Neutrophil (primary cell): Measurements from ENCODE around the gene TMEM273.

Experiments used
- H3K27ac ChIP-seq: fragments of 200-600 bp; sonication (generic); 2 replicates; pipeline ENCODE4 v1.5.1; 2016; ENCODE audit warnings: mild to moderate bottlenecking, moderate library complexity
- H3K27me3 ChIP-seq: fragments of 200-600 bp; sonication (generic); 2 replicates; pipeline ENCODE4 v1.6.0; 2016; ENCODE audit warnings: mild to moderate bottlenecking
- H3K36me3 ChIP-seq: fragments of 200-600 bp; sonication (generic); 2 replicates; pipeline ENCODE4 v1.5.1; 2017
- H3K4me1 ChIP-seq, 2 experiments: fragments of 200-600 bp in 1 of 2; sonication (generic) in 1 of 2; 1 replicate in 1 of 2; 2 replicates in 1 of 2; pipeline versions ENCODE4 v1.5.1 to v1.6.1; 2013 to 2016; ENCODE audit warnings: low read depth in 1 of 2, low read length in 1 of 2, mild to moderate bottlenecking in 1 of 2, moderate library complexity in 1 of 2; ENCODE audit not compliant: control insufficient read depth in 1 of 2, insufficient read depth in 1 of 2
- H3K4me3 ChIP-seq, 2 experiments: fragments of 200-600 bp in 1 of 2; sonication (generic) in 1 of 2; 1 replicate in 1 of 2; 2 replicates in 1 of 2; pipeline ENCODE4 v1.5.1; 2013 to 2016; ENCODE audit warnings: low read depth in 1 of 2, low read length in 1 of 2, mild to moderate bottlenecking in 1 of 2, moderate library complexity in 1 of 2
- H3K9me3 ChIP-seq: fragments of 200-600 bp; sonication (generic); 2 replicates; pipeline ENCODE4 v1.5.1; 2016
- TF ChIP-seq, protein P1 (sequence below): fragments of 200-600 bp; sonication (generic); IDR thresholded peaks from 2 replicates; pipeline ENCODE4 v1.5.1; 2016; ENCODE audit warnings: antibody characterized with exemption

Gene TMEM273

DNA sequence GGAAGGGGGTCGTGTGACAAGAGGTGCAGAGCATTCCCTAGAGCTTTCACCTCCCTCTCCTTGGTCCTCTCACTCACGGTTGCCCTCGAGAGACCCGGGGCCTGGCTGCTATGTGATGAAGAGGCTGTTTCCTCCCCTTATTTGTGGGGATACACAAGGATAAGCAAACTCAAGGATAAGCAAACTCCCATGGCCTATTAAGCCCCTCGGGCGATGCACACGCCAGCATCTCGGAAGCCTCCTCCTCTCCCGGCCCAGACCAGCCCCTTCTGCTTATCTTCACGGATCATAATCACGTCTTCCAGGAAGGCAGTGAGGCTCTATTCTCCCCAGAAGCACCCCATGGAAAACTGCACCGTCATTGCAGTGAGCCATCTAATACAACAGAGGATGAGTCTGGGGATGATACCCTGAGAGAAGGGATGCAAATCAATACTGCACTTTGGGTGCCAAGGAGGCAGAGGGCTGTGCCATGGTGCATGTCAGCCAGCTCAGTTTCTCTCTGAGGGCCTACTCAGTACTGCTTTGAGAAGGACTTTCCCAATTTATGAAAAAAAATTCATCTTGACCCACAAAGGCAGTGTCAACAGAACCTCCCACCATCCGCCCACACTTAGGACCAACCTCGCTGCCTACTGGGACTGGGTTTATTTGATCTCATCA is 22.2 kb downstream of the TMEM273 start:
- H3K4me3 ChIP-seq = no peak overlapping the region
- peaks cover 66% of the 10 kb centered on the region for H3K36me3 ChIP-seq
- TF ChIP-seq, protein P1, sequence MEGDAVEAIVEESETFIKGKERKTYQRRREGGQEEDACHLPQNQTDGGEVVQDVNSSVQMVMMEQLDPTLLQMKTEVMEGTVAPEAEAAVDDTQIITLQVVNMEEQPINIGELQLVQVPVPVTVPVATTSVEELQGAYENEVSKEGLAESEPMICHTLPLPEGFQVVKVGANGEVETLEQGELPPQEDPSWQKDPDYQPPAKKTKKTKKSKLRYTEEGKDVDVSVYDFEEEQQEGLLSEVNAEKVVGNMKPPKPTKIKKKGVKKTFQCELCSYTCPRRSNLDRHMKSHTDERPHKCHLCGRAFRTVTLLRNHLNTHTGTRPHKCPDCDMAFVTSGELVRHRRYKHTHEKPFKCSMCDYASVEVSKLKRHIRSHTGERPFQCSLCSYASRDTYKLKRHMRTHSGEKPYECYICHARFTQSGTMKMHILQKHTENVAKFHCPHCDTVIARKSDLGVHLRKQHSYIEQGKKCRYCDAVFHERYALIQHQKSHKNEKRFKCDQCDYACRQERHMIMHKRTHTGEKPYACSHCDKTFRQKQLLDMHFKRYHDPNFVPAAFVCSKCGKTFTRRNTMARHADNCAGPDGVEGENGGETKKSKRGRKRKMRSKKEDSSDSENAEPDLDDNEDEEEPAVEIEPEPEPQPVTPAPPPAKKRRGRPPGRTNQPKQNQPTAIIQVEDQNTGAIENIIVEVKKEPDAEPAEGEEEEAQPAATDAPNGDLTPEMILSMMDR = no peak
- no peaks in the 10 kb centered on the region for H3K27me3 ChIP-seq
- peaks cover 14 to 21% of the 10 kb centered on the region in 2 experiments for H3K4me1 ChIP-seq
- no peak overlapping the region for H3K27ac ChIP-seq
- H3K9me3 ChIP-seq = no peaks in the 10 kb centered on the region

DNA sequence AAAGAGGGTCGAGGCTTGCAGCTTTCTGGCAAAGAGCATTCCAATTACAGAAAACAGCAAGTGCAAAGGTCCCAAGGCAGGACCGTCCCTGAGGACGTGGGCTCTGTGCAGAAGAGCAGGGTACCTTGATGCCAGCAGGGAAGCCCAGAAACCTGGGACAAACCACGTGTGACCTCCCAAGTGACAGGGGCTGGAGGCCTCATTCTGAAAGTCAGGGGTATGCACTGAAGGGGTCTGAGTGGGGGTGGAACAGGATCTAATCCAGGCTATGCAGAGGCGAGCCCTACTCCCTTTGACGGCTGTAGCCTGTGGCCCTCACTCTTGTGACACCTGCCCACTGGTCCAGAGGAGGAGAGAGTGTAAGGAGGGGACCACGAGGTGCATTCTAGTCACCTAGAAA is 22.9 kb downstream of the TMEM273 start:
- peaks cover 14 to 21% of the 10 kb centered on the region in 2 experiments for H3K4me1 ChIP-seq
- no peak overlapping the region for H3K4me3 ChIP-seq
- TF ChIP-seq, protein P1 = no peak
- no peaks in the 10 kb centered on the region for H3K9me3 ChIP-seq
- H3K36me3 ChIP-seq = peaks cover 72% of the 10 kb centered on the region
- H3K27ac ChIP-seq = no peak overlapping the region
- no peaks in the 10 kb centered on the region for H3K27me3 ChIP-seq

DNA sequence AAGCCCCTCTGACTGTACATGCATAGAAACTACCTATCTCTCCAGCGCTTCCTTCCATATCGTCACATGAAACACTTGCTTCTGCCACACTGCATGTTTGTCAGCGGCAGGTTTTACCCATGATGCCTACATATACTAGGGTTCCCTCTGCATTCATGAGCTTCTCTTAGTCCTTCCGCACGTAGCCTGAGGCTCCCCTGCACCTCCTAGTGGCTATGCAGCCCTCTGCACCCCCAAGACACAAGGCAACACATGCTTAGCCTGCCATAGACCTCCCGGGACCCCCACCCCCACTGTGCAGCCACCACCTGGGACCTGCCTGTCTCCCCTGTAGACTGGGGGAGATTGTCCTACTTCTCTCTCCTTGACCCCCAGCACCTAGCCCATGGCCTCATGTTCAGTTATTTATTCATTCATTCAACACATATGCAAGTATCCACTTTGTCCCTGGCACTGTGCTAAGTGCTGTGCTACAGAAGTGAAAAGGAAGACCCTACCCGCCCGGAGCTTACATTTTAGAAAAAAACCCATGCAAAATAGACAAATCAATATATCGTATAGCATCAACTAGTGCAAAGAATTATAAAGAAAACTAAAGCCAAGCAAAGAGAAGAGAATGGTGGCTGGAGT is 23.5 kb downstream of the TMEM273 start:
- Histone ChIP-seq H3K4me3 (no peak overlapping the region), H3K27ac (no peak overlapping the region), H3K27me3 (no peaks in the 10 kb centered on the region), H3K9me3 (no peaks in the 10 kb centered on the region), H3K4me1 (peaks cover 14 to 21% of the 10 kb centered on the region in 2 experiments), H3K36me3 (peaks cover 78% of the 10 kb centered on the region)
- TF ChIP-seq, protein P1 = peak; percentile 25

DNA sequence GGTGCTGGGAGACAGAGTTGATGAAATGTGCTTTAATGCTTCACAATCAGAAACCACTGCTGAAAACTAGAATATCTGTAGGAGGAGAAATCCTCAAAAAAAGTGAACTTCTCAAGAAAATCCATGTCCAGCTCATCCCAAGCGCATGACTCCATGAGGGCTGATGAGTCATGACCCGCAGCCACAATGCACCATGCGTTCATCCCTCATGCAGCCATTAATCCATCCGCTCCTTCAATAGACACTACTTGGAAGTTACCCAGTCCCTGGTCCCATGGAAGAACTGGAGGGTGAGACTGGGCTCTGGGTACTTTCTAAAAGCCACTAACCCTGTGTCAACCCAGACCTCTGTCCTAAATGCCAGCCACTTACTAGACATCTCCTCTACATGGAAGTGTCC is 24.4 kb downstream of the TMEM273 start:
- H3K9me3 ChIP-seq = no peaks in the 10 kb centered on the region
- H3K27ac ChIP-seq = no peak overlapping the region
- TF ChIP-seq, protein P1 = no peak
- H3K36me3 ChIP-seq = peaks cover 87% of the 10 kb centered on the region
- H3K4me1 ChIP-seq = peaks cover 7 to 13% of the 10 kb centered on the region in 2 experiments
- H3K4me3 ChIP-seq = no peak overlapping the region
- no peaks in the 10 kb centered on the region for H3K27me3 ChIP-seq

DNA sequence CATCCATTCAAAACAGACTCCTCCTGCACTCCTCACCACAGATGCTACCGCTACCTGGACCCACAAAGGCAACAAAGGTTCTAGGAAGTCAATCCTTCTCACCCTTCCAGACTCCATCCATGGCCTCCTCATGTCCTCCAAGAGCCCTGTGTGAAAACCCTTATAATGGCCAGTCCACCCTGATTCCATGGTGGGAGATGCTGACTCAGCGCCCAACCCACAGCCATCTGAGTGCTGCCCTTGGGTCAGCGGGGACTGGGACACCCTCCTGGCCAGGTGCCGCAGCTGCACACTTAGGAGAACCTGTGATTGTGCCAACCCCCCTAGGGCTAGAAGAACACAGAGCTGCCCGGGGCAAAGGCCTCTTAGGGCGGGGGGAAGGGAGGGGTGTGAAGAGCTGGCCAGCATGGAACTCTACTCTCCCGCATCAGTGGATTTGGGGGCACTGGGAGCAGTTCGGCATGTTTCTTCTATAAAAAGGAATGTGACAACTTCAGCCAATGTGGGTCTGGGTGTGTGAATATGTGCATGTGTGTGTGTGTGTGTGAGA is 25.4 kb downstream of the TMEM273 start:
- Histone ChIP-seq H3K27ac (no peak overlapping the region), H3K9me3 (no peaks in the 10 kb centered on the region), H3K36me3 (peaks cover 83% of the 10 kb centered on the region), H3K4me3 (no peak overlapping the region), H3K4me1 (peaks cover under 1 to 4% of the 10 kb centered on the region in 2 experiments), H3K27me3 (no peaks in the 10 kb centered on the region)
- TF ChIP-seq, protein P1 = no peak
